IMR-90 (cell line): ENCODE data around the gene SGSH. TPM values are rescaled to one million over a fixed set of nuclear protein-coding genes. Genes with fewer than 3 reads are reported as not detected.

ENCODE experiments used
- ATAC-seq: fragments of 200-7000 bp; cut with Tn5 transposase; 2 replicates; pipeline ENCODE4 v1.9.1; 2020; ENCODE audit warnings: low read depth, mild to moderate bottlenecking, moderate library complexity
- BruUV-seq: library from RNA; stranded (reverse); fragments of 400-500 nt; replicated peaks from 2 replicates; lab custom pipeline; 2021; lab: Mats Ljungman, UMichigan
- CTCF ChIA-PET: fragments of 300-600 bp; formaldehyde crosslinking; extraction: SDS; loops from one replicate; lab custom pipeline; 2021; ENCODE audit warnings: antibody characterized with exemption; lab: Yijun Ruan, JAX
- POLR2A ChIA-PET: fragments of 300-600 bp; sonication (Branson Sonifier 250); formaldehyde crosslinking; loops from one replicate; lab custom pipeline; 2022; ENCODE audit warnings: antibody characterized with exemption; ENCODE audit not compliant: unreplicated experiment; lab: Charles Lee
- DNase-seq: peaks from one replicate; pipeline ENCODE4 v3.0.0; 2013
- H2AFZ ChIP-seq: replicated peaks from 2 replicates; pipeline ENCODE3; 2013; ENCODE audit warnings: low read length, mild to moderate bottlenecking; ENCODE audit not compliant: poor library complexity
- H2AK5ac ChIP-seq: 2 replicates; pipeline ENCODE4 v1.6.1; 2013; ENCODE audit warnings: low read depth, low read length, inconsistent platforms
- H2AK9ac ChIP-seq: replicated peaks from 2 replicates; pipeline ENCODE3; 2013; ENCODE audit warnings: mild to moderate bottlenecking, low read depth, low read length, moderate library complexity; ENCODE audit not compliant: poor library complexity
- H2BK120ac ChIP-seq: 2 replicates; pipeline ENCODE4 v1.6.1; 2013; ENCODE audit warnings: low read depth, low read length, inconsistent platforms
- H2BK15ac ChIP-seq: 3 replicates; pipeline ENCODE4 v1.6.1; 2013; ENCODE audit warnings: low read depth, low read length, inconsistent platforms
- H2BK20ac ChIP-seq: 2 replicates; pipeline ENCODE4 v1.6.1; 2013; ENCODE audit warnings: low read depth, mild to moderate bottlenecking, inconsistent platforms, low read length, moderate library complexity
- H2BK5ac ChIP-seq: 2 replicates; pipeline ENCODE4 v1.6.1; 2013; ENCODE audit warnings: mild to moderate bottlenecking, low read depth, low read length, inconsistent platforms; ENCODE audit not compliant: poor library complexity, severe bottlenecking
- H3K14ac ChIP-seq: replicated peaks from 2 replicates; pipeline ENCODE4 v1.6.1; 2013; ENCODE audit warnings: low read depth, low read length, inconsistent platforms
- H3K18ac ChIP-seq: 2 replicates; pipeline ENCODE4 v1.6.1; 2013; ENCODE audit warnings: low read depth, low read length, control low read depth
- H3K23ac ChIP-seq: 2 replicates; pipeline ENCODE4 v1.6.1; 2013; ENCODE audit warnings: low read depth, low read length, inconsistent platforms
- H3K27ac ChIP-seq: 2 replicates; pipeline ENCODE4 v1.5.1; 2013; ENCODE audit warnings: mild to moderate bottlenecking, control low read depth, low read length; ENCODE audit not compliant: insufficient read depth
- H3K27me3 ChIP-seq: 2 replicates; pipeline ENCODE4 v1.6.1; 2013; ENCODE audit warnings: low read length; ENCODE audit not compliant: control insufficient read depth, insufficient read depth
- H3K36me3 ChIP-seq: 2 replicates; pipeline ENCODE4 v1.6.1; 2013; ENCODE audit warnings: low read length, mixed read lengths; ENCODE audit not compliant: control insufficient read depth, insufficient read depth
- H3K4ac ChIP-seq: 2 replicates; pipeline ENCODE4 v1.6.1; 2013; ENCODE audit warnings: low read depth, low read length, inconsistent platforms
- H3K4me1 ChIP-seq: 2 replicates; pipeline ENCODE4 v1.6.1; 2013; ENCODE audit warnings: low read length, mixed read lengths; ENCODE audit not compliant: control insufficient read depth, insufficient read depth
- H3K4me2 ChIP-seq: 2 replicates; pipeline ENCODE4 v1.6.1; 2013; ENCODE audit warnings: low read depth, mild to moderate bottlenecking, control low read depth, low read length, moderate library complexity
- H3K4me3 ChIP-seq: 2 replicates; pipeline ENCODE4 v1.5.1; 2013; ENCODE audit warnings: low read depth, mild to moderate bottlenecking, control low read depth, low read length, moderate library complexity; ENCODE audit not compliant: insufficient read depth
- H3K56ac ChIP-seq: 2 replicates; pipeline ENCODE4 v1.6.1; 2013; ENCODE audit warnings: low read length, inconsistent platforms; ENCODE audit not compliant: insufficient read depth; ENCODE audit errors: extremely low read depth
- H3K79me1 ChIP-seq, 2 experiments: 2 replicates each; pipeline ENCODE4 v1.6.1; 2013; ENCODE audit warnings: low read length in 2 of 2, inconsistent platforms in 1 of 2, low read depth in 1 of 2
- H3K9ac ChIP-seq: 2 replicates; pipeline ENCODE4 v1.6.1; 2013; ENCODE audit warnings: low read depth, low read length, control low read depth
- H3K9me1 ChIP-seq: 2 replicates; pipeline ENCODE4 v1.6.1; 2013; ENCODE audit warnings: low read length, inconsistent platforms; ENCODE audit not compliant: insufficient read depth
- H3K9me3 ChIP-seq: 2 replicates; pipeline ENCODE4 v1.6.1; 2013; ENCODE audit warnings: low read length; ENCODE audit not compliant: control insufficient read depth, insufficient read depth
- H4K20me1 ChIP-seq: 2 replicates; pipeline ENCODE4 v1.6.1; 2013; ENCODE audit warnings: low read length, inconsistent platforms; ENCODE audit not compliant: insufficient read depth
- H4K5ac ChIP-seq: 2 replicates; pipeline ENCODE4 v1.6.1; 2013; ENCODE audit warnings: mild to moderate bottlenecking, low read depth, low read length, control low read depth
- H4K8ac ChIP-seq, 2 experiments: 2 replicates each; pipeline ENCODE4 v1.6.1; 2013; ENCODE audit warnings: low read depth in 2 of 2, low read length in 2 of 2, control low read depth in 1 of 2, inconsistent platforms in 1 of 2
- H4K91ac ChIP-seq: 2 replicates; pipeline ENCODE4 v1.6.1; 2013; ENCODE audit warnings: low read depth, low read length, inconsistent platforms; ENCODE audit not compliant: insufficient read depth
- MXI1 ChIP-seq: IDR thresholded peaks from 2 replicates; pipeline ENCODE4 v1.6.1; 2012; ENCODE audit warnings: low read depth, mild to moderate bottlenecking, low read length, moderate library complexity, borderline replicate concordance
- NFE2L2 ChIP-seq: fragments of 150-350 bp; IDR thresholded peaks from 2 replicates; pipeline ENCODE4 v1.6.1; 2016; ENCODE audit warnings: low read depth, mild to moderate bottlenecking, low read length
- WGBS, 2 experiments: methylation state at CpG; one replicate each; pipeline versions ENCODE4 v1.1.5 to v1.1.7; 2013; ENCODE audit warnings: missing lambda C conversion rate in 2 of 2; ENCODE audit not compliant: insufficient read length in 1 of 2; ENCODE audit errors: extremely low coverage in 2 of 2; 5-methylcytosine and 5-hydroxymethylcytosine counted together
- dilution Hi-C: fragments of 300-500 bp; cut with HindIII; formaldehyde crosslinking; loops from one replicate; pipeline ENCODE4 v1.14.3; 2018; ENCODE audit warnings: low sequenced_read_pairs; ENCODE audit not compliant: unreplicated experiment
- in situ Hi-C: fragments of 300-500 bp; cut with MboI; formaldehyde crosslinking; loops from 3 replicates; pipeline ENCODE4 v1.14.3; 2019; ENCODE audit warnings: low sequenced_read_pairs, inconsistent platforms, mixed read lengths
- intact Hi-C: fragments of 100-400 bp; cut with micrococcal nuclease; formaldehyde crosslinking; loops from 2 replicates; pipeline ENCODE4 v1.10.0; 2022
- polyA plus RNA-seq, 3 experiments: library from polyadenylated mRNA; depleted of rRNA; stranded (reverse); fragments of >200 nt; gene quantifications; 2 replicates each; pipeline ENCODE4 v1.2.3, GENCODE V29; 2012; ENCODE audit warnings: low replicate concordance in 1 of 3
- total RNA-seq: library from RNA; depleted of rRNA; stranded (reverse); fragments of >200 nt; gene quantifications from 2 replicates; pipeline ENCODE4 v1.2.3, GENCODE V29; 2012

The SGSH gene
- total and polyA plus RNA-seq, 2 of the 4 experiments (the other 2 are of a cell fraction): 3.0 to 41.5 TPM

GRCh38 chr17:80223142-80223815, 3.1 kb upstream of the SGSH start:
- no peak overlapping the region for H2BK120ac ChIP-seq
- H3K4me3 ChIP-seq: no peak overlapping the region
- H2BK5ac ChIP-seq: no peak overlapping the region
- H2AK9ac ChIP-seq: no peak overlapping the region
- ATAC-seq (no peak), DNase-seq (no peak)
- no peak overlapping the region for H4K91ac ChIP-seq
- no peak overlapping the region for H2BK20ac ChIP-seq
- no peak overlapping the region for H3K27ac ChIP-seq
- H3K4me2 ChIP-seq: no peak overlapping the region
- BruUV-seq: no TSS peak
- H2BK15ac ChIP-seq: no peak overlapping the region
- H3K9me3 ChIP-seq: no peaks in the 10 kb centered on the region
- TF ChIP-seq MXI1: no peak
- no peak for TF ChIP-seq NFE2L2
- peaks cover 22% of the 10 kb centered on the region for H3K36me3 ChIP-seq
- H3K9ac ChIP-seq: no peak overlapping the region
- WGBS, 2 experiments: 97% methylated on average over 13 of the region's 18 CpGs; no CpG with 5 or more reads in 1 of the 2 experiments
- H4K20me1 ChIP-seq: peaks cover 11% of the 10 kb centered on the region
- H3K9me1 ChIP-seq: peaks cover 13% of the 10 kb centered on the region
- no peak overlapping the region for H4K5ac ChIP-seq
- H3K23ac ChIP-seq: no peak overlapping the region
- no peak overlapping the region for H3K14ac ChIP-seq
- H2AFZ ChIP-seq: no peak overlapping the region
- no peak overlapping the region for H2AK5ac ChIP-seq
- H3K18ac ChIP-seq: no peak overlapping the region
- dilution Hi-C loops: no loop called here
- peaks cover 4 to 46% of the 10 kb centered on the region in 2 experiments; a peak in 3 of 4 replicates for H3K79me1 ChIP-seq
- H4K8ac ChIP-seq: no peak overlapping the region
- no peaks in the 10 kb centered on the region for H3K27me3 ChIP-seq
- CTCF ChIA-PET: no interaction called here
- intact Hi-C loops: loop anchor here (5.0 kb wide), 1 partner anchor 39 kb away; the partner anchor contains the start of gene RNF213
- no peak overlapping the region for H3K4ac ChIP-seq
- H3K4me1 ChIP-seq: peaks cover 6% of the 10 kb centered on the region; the same call in 1 of the 2 replicates
- in situ Hi-C loops: no loop called here
- POLR2A ChIA-PET: no interaction called here
- H3K56ac ChIP-seq: no peak overlapping the region
